IPS DF 19.7 (cell line): Measurements from ENCODE around the gene TRIO.

Source experiments
- DNase-seq: peaks from one replicate; pipeline ENCODE4 v3.0.0-alpha.2; 2013; ENCODE audit warnings: low read depth, low spot score

Gene TRIO

GRCh38 chr5:14245132-14245925, 102.2 kb downstream of the TRIO start:
- no peak for DNase-seq

- DNase-seq, result no peak
Observed at GRCh38 chr5:14246350-14247053, 103.4 kb downstream of the TRIO start.

GRCh38 chr5:14247054-14247386, 103.9 kb downstream of the TRIO start:
- DNase-seq, result no peak

- DNase-seq, result no peak
Observed at GRCh38 chr5:14249258-14250082, 106.3 kb downstream of the TRIO start.

- DNase-seq, result no peak
Observed at GRCh38 chr5:14250084-14250695, 107.0 kb downstream of the TRIO start.

GRCh38 chr5:14250748-14251701, 107.9 kb downstream of the TRIO start:
- no peak for DNase-seq

GRCh38 chr5:14251733-14252132, 108.6 kb downstream of the TRIO start:
- no peak for DNase-seq

GRCh38 chr5:14252793-14253192, 109.7 kb downstream of the TRIO start:
- DNase-seq, result no peak

GRCh38 chr5:14254686-14255085, 111.5 kb downstream of the TRIO start:
- DNase-seq, result no peak

GRCh38 chr5:14256026-14256690, 113.0 kb downstream of the TRIO start:
- no peak for DNase-seq

GRCh38 chr5:14256756-14257393, 113.7 kb downstream of the TRIO start:
- no peak for DNase-seq

GRCh38 chr5:14257995-14258403, 114.9 kb downstream of the TRIO start:
- DNase-seq, result no peak

- no peak for DNase-seq
Observed at GRCh38 chr5:14258840-14259239, 115.7 kb downstream of the TRIO start.

GRCh38 chr5:14260637-14261036, 117.5 kb downstream of the TRIO start:
- DNase-seq, result no peak

- DNase-seq, result no peak
Observed at GRCh38 chr5:14261235-14261634, 118.1 kb downstream of the TRIO start.

- DNase-seq, result no peak
Observed at GRCh38 chr5:14261856-14262611, 118.9 kb downstream of the TRIO start.

- DNase-seq, result no peak
Observed at GRCh38 chr5:14263113-14263512, 120.0 kb downstream of the TRIO start.

GRCh38 chr5:14263699-14264098, 120.6 kb downstream of the TRIO start:
- no peak for DNase-seq
